ENCODE data around the gene VWA5B1.

The VWA5B1 gene

GRCh38 chr1:20368866-20369470 lies 78.3 kb downstream of the VWA5B1 start:
- TF ChIP-seq SUZ12 (IDR thresholded peaks at IDR 0.05; ENCODE audit: extremely low read depth, insufficient read depth, insufficient read length) (no peak), ZNF274 (IDR thresholded peaks at IDR 0.05; ENCODE audit: low read depth, low read length) (no peak), YY1 (IDR thresholded peaks at IDR 0.05; ENCODE audit: insufficient read depth, insufficient read length) (no peak)
- Histone ChIP-seq H3K9ac (ENCODE audit: insufficient read length, low read depth) (no peak overlapping the region), H3K4me1 (ENCODE audit: insufficient read depth, insufficient read length) (peaks cover 1% of the 10 kb centered on the region), H3K27me3 (ENCODE audit: insufficient read depth, insufficient read length) (peaks cover 73% of the 10 kb centered on the region), H3K4me3 (ENCODE audit: insufficient read length, low read depth) (no peak overlapping the region), H3K9me3 (ENCODE audit: insufficient read depth, low read length) (no peaks in the 10 kb centered on the region), H3K36me3 (ENCODE audit: insufficient read depth, insufficient read length, low read length) (no peaks in the 10 kb centered on the region)
- no peak for DNase-seq (ENCODE audit: low read depth, low spot score)

GRCh38 chr1:20370698-20371097 lies 80.0 kb downstream of the VWA5B1 start:
- no peaks in the 10 kb centered on the region for H3K36me3 ChIP-seq (ENCODE audit: insufficient read depth, insufficient read length, low read length)
- H3K9ac ChIP-seq (ENCODE audit: insufficient read length, low read depth): no peak overlapping the region
- H3K9me3 ChIP-seq (ENCODE audit: insufficient read depth, low read length): no peaks in the 10 kb centered on the region
- no peak for TF ChIP-seq SUZ12 (IDR thresholded peaks at IDR 0.05; ENCODE audit: extremely low read depth, insufficient read depth, insufficient read length)
- no peak for TF ChIP-seq ZNF274 (IDR thresholded peaks at IDR 0.05; ENCODE audit: low read depth, low read length)
- no peak for TF ChIP-seq YY1 (IDR thresholded peaks at IDR 0.05; ENCODE audit: insufficient read depth, insufficient read length)
- peaks cover 3% of the 10 kb centered on the region for H3K4me1 ChIP-seq (ENCODE audit: insufficient read depth, insufficient read length)
- H3K27me3 ChIP-seq (ENCODE audit: insufficient read depth, insufficient read length): peaks cover 56% of the 10 kb centered on the region
- no peak overlapping the region for H3K4me3 ChIP-seq (ENCODE audit: insufficient read length, low read depth)
- no peak for DNase-seq (ENCODE audit: low read depth, low spot score)

GRCh38 chr1:20371411-20371810 lies 80.7 kb downstream of the VWA5B1 start:
- DNase-seq (ENCODE audit: low read depth, low spot score): no peak
- TF ChIP-seq YY1 (IDR thresholded peaks at IDR 0.05; ENCODE audit: insufficient read depth, insufficient read length) (no peak), SUZ12 (IDR thresholded peaks at IDR 0.05; ENCODE audit: extremely low read depth, insufficient read depth, insufficient read length) (no peak), ZNF274 (IDR thresholded peaks at IDR 0.05; ENCODE audit: low read depth, low read length) (no peak)
- Histone ChIP-seq H3K27me3 (ENCODE audit: insufficient read depth, insufficient read length) (peaks cover 52% of the 10 kb centered on the region), H3K4me1 (ENCODE audit: insufficient read depth, insufficient read length) (peaks cover 7% of the 10 kb centered on the region), H3K9me3 (ENCODE audit: insufficient read depth, low read length) (no peaks in the 10 kb centered on the region), H3K36me3 (ENCODE audit: insufficient read depth, insufficient read length, low read length) (no peaks in the 10 kb centered on the region), H3K9ac (ENCODE audit: insufficient read length, low read depth) (no peak overlapping the region), H3K4me3 (ENCODE audit: insufficient read length, low read depth) (no peak overlapping the region)

DNA sequence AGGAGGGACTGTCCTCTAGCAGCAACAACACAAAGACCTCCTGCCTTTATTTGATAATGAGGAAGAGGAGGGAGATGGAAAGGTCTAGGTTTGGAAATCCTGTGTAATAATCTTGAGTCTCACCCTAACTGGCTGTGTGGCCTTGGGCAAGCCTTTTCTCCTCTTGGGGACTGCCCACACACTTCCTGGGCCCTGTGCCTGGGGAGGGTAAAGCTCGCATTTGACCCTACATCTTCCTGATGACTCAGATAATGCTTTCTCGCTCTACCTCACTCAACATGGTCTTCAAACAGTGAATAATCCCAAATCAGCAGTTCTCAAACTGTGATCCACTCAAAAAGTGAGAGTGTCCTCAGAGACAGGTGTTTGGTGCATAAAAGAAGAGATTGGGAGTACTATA lies 81.2 kb downstream of the VWA5B1 start:
- Histone ChIP-seq H3K36me3 (ENCODE audit: insufficient read depth, insufficient read length, low read length) (no peaks in the 10 kb centered on the region), H3K9me3 (ENCODE audit: insufficient read depth, low read length) (no peaks in the 10 kb centered on the region), H3K4me3 (ENCODE audit: insufficient read length, low read depth) (no peak overlapping the region), H3K27me3 (ENCODE audit: insufficient read depth, insufficient read length) (peaks cover 57% of the 10 kb centered on the region), H3K9ac (ENCODE audit: insufficient read length, low read depth) (no peak overlapping the region), H3K4me1 (ENCODE audit: insufficient read depth, insufficient read length) (peaks cover 7% of the 10 kb centered on the region)
- DNase-seq (ENCODE audit: low read depth, low spot score): no peak
- TF ChIP-seq YY1 (IDR thresholded peaks at IDR 0.05; ENCODE audit: insufficient read depth, insufficient read length): no peak
- TF ChIP-seq ZNF274 (IDR thresholded peaks at IDR 0.05; ENCODE audit: low read depth, low read length): no peak
- no peak for TF ChIP-seq SUZ12 (IDR thresholded peaks at IDR 0.05; ENCODE audit: extremely low read depth, insufficient read depth, insufficient read length)

GRCh38 chr1:20372676-20373075 lies 82.0 kb downstream of the VWA5B1 start:
- Histone ChIP-seq H3K9me3 (ENCODE audit: insufficient read depth, low read length) (no peaks in the 10 kb centered on the region), H3K36me3 (ENCODE audit: insufficient read depth, insufficient read length, low read length) (no peaks in the 10 kb centered on the region), H3K9ac (ENCODE audit: insufficient read length, low read depth) (no peak overlapping the region), H3K4me1 (ENCODE audit: insufficient read depth, insufficient read length) (peaks cover 9% of the 10 kb centered on the region), H3K4me3 (ENCODE audit: insufficient read length, low read depth) (no peak overlapping the region), H3K27me3 (ENCODE audit: insufficient read depth, insufficient read length) (peaks cover 50% of the 10 kb centered on the region)
- TF ChIP-seq SUZ12 (IDR thresholded peaks at IDR 0.05; ENCODE audit: extremely low read depth, insufficient read depth, insufficient read length): no peak
- TF ChIP-seq ZNF274 (IDR thresholded peaks at IDR 0.05; ENCODE audit: low read depth, low read length): no peak
- no peak for TF ChIP-seq YY1 (IDR thresholded peaks at IDR 0.05; ENCODE audit: insufficient read depth, insufficient read length)
- no peak for DNase-seq (ENCODE audit: low read depth, low spot score)

DNA sequence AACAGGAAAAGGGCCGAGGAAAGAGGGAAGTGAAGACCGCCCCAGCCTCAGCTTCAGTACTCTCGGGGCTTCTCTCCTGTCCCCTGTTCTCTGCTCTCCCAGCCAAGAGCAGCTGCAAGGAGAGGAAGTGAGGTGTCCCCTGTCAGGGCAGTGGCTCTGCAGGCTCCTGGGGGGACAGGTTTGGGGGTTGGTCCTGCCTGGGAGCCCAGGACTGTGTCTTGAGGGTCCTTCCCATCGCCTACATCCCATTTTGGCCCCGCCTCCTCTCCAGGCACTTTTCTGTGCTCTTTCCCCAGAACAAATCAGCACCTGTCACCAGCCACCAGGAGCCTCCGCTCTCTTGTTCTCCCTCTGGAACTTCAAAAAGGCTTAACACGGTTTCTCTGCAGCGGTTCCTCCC lies 82.6 kb downstream of the VWA5B1 start:
- Histone ChIP-seq H3K4me3 (ENCODE audit: insufficient read length, low read depth) (no peak overlapping the region), H3K9ac (ENCODE audit: insufficient read length, low read depth) (no peak overlapping the region), H3K4me1 (ENCODE audit: insufficient read depth, insufficient read length) (peaks cover 9% of the 10 kb centered on the region), H3K27me3 (ENCODE audit: insufficient read depth, insufficient read length) (peaks cover 46% of the 10 kb centered on the region), H3K36me3 (ENCODE audit: insufficient read depth, insufficient read length, low read length) (no peaks in the 10 kb centered on the region), H3K9me3 (ENCODE audit: insufficient read depth, low read length) (no peaks in the 10 kb centered on the region)
- no peak for DNase-seq (ENCODE audit: low read depth, low spot score)
- no peak for TF ChIP-seq YY1 (IDR thresholded peaks at IDR 0.05; ENCODE audit: insufficient read depth, insufficient read length)
- no peak for TF ChIP-seq SUZ12 (IDR thresholded peaks at IDR 0.05; ENCODE audit: extremely low read depth, insufficient read depth, insufficient read length)
- TF ChIP-seq ZNF274 (IDR thresholded peaks at IDR 0.05; ENCODE audit: low read depth, low read length): no peak

DNA sequence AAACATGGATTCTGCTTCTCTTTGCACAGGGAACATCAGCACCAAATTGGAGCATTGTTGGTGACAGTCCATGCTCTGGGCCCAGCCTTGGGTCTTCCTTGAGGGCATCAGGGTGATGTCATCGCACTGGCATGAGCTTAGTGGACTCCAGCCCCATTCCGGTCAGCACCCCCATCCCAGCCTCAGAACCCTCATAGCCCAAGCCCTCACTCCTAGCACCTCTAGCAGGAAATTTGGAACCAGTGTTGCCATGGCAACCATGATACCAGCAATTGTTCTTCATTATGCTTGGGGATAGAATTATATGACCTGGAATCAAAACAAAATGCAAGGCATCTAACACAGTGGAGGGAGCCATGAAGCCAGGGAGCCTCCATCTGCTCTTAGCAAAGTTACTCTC lies 83.1 kb downstream of the VWA5B1 start:
- TF ChIP-seq YY1 (IDR thresholded peaks at IDR 0.05; ENCODE audit: insufficient read depth, insufficient read length) (no peak), SUZ12 (IDR thresholded peaks at IDR 0.05; ENCODE audit: extremely low read depth, insufficient read depth, insufficient read length) (no peak), ZNF274 (IDR thresholded peaks at IDR 0.05; ENCODE audit: low read depth, low read length) (no peak)
- no peak overlapping the region for H3K9ac ChIP-seq (ENCODE audit: insufficient read length, low read depth)
- no peaks in the 10 kb centered on the region for H3K9me3 ChIP-seq (ENCODE audit: insufficient read depth, low read length)
- H3K36me3 ChIP-seq (ENCODE audit: insufficient read depth, insufficient read length, low read length): no peaks in the 10 kb centered on the region
- DNase-seq (ENCODE audit: low read depth, low spot score): no peak
- peaks cover 44% of the 10 kb centered on the region for H3K27me3 ChIP-seq (ENCODE audit: insufficient read depth, insufficient read length)
- peaks cover 9% of the 10 kb centered on the region for H3K4me1 ChIP-seq (ENCODE audit: insufficient read depth, insufficient read length)
- no peak overlapping the region for H3K4me3 ChIP-seq (ENCODE audit: insufficient read length, low read depth)
